GM21619 (cell line): ENCODE results near the gene PIBF1.
"Not testable (repeated sequence)": the region's sequence is repeated elsewhere in the genome, so short reads cannot be mapped to it uniquely, and the experiment has no call there.

ENCODE experiments used
- ATAC-seq: cut with Tn5 transposase; IDR thresholded peaks from one replicate; pipeline ENCODE4 v1.9.1; 2021; ENCODE audit not compliant: unreplicated experiment

PIBF1 gene

GRCh38 chr13:72901546-72901945 lies 119.6 kb downstream of the PIBF1 start:
- not testable (repeated sequence) for ATAC-seq

- no peak for ATAC-seq
Observed at GRCh38 chr13:72908416-72908815, 126.5 kb downstream of the PIBF1 start.

GRCh38 chr13:72911981-72912380 lies 130.0 kb downstream of the PIBF1 start:
- ATAC-seq: no peak

GRCh38 chr13:72920097-72920496 lies 138.2 kb downstream of the PIBF1 start:
- ATAC-seq: no peak

- ATAC-seq: no peak
Observed at GRCh38 chr13:72931311-72931710, 149.4 kb downstream of the PIBF1 start.

- ATAC-seq: no peak
Observed at GRCh38 chr13:72932250-72932649, 150.3 kb downstream of the PIBF1 start.

- ATAC-seq: not testable (repeated sequence)
Observed at GRCh38 chr13:72946267-72946666, 164.3 kb downstream of the PIBF1 start.

GRCh38 chr13:72952529-72953141 lies 170.7 kb downstream of the PIBF1 start:
- no peak for ATAC-seq

GRCh38 chr13:72953391-72953965 lies 171.5 kb downstream of the PIBF1 start:
- ATAC-seq: no peak

- ATAC-seq: no peak
Observed at GRCh38 chr13:72959643-72960042, 177.7 kb downstream of the PIBF1 start.

- no peak for ATAC-seq
Observed at GRCh38 chr13:72960114-72960513, 178.2 kb downstream of the PIBF1 start.

GRCh38 chr13:72960541-72960940 lies 178.6 kb downstream of the PIBF1 start:
- no peak for ATAC-seq

GRCh38 chr13:72963762-72964161 lies 181.8 kb downstream of the PIBF1 start:
- ATAC-seq: peak; percentile 65

- no peak for ATAC-seq
Observed at GRCh38 chr13:72970301-72970880, 188.5 kb downstream of the PIBF1 start.

GRCh38 chr13:72970956-72971355 lies 189.0 kb downstream of the PIBF1 start:
- ATAC-seq: no peak

GRCh38 chr13:72973234-72973633 lies 191.3 kb downstream of the PIBF1 start:
- ATAC-seq: no peak

- no peak for ATAC-seq
Observed at GRCh38 chr13:72983085-72983768, 201.3 kb downstream of the PIBF1 start.

GRCh38 chr13:72985610-72986009 lies 203.7 kb downstream of the PIBF1 start:
- ATAC-seq: no peak

GRCh38 chr13:72986197-72986596 lies 204.3 kb downstream of the PIBF1 start:
- no peak for ATAC-seq

- no peak for ATAC-seq
Observed at GRCh38 chr13:72990953-72991352, 209.0 kb downstream of the PIBF1 start.

GRCh38 chr13:72998012-72998411 lies 216.1 kb downstream of the PIBF1 start:
- ATAC-seq: no peak

GRCh38 chr13:73000027-73000674 lies 218.2 kb downstream of the PIBF1 start:
- peak; percentile 59 for ATAC-seq
